Liver (tissue), 3 donors: ENCODE data around the gene MRAS.

Experiments
- HNF4G ChIP-seq: IDR thresholded peaks from 2 replicates; pipeline ENCODE4 v1.6.1; 2016; ENCODE audit warnings: antibody characterized with exemption
- TAF1 ChIP-seq: conservative IDR thresholded peaks from 2 replicates; pipeline ENCODE4 v1.6.1; 2016; ENCODE audit warnings: antibody characterized with exemption, mild to moderate bottlenecking
- TF ChIP-seq, protein P1 (sequence below): fragments of 150-350 bp; IDR thresholded peaks from 2 replicates; pipeline ENCODE4 v1.5.1; 2017; ENCODE audit warnings: improper control_type of control experiment, low read depth, low read length; ENCODE audit not compliant: missing input control
- donor health status: healthy.
- donor health status: healthy.

DNA sequence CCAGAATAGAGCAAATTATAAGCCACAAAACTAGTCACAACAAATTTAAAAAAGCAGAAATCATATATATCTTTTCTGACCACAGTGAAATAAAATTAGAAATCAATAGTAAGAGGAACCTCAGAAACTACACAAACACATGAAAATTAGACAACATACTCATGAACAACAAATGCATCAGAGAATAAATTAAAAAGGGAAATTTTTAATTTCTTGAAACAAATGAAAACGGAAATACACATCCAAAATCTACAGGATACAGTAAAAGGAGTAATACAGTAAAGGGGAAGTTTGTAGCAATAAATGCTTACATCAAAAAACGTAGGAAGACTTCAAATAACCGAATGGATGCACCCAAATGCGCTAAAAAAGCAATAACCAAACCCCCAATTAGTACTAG lies 37.9 kb upstream of the MRAS start:
- TF ChIP-seq, protein P1, sequence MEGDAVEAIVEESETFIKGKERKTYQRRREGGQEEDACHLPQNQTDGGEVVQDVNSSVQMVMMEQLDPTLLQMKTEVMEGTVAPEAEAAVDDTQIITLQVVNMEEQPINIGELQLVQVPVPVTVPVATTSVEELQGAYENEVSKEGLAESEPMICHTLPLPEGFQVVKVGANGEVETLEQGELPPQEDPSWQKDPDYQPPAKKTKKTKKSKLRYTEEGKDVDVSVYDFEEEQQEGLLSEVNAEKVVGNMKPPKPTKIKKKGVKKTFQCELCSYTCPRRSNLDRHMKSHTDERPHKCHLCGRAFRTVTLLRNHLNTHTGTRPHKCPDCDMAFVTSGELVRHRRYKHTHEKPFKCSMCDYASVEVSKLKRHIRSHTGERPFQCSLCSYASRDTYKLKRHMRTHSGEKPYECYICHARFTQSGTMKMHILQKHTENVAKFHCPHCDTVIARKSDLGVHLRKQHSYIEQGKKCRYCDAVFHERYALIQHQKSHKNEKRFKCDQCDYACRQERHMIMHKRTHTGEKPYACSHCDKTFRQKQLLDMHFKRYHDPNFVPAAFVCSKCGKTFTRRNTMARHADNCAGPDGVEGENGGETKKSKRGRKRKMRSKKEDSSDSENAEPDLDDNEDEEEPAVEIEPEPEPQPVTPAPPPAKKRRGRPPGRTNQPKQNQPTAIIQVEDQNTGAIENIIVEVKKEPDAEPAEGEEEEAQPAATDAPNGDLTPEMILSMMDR: no peak
- TF ChIP-seq TAF1 (no peak), HNF4G (no peak)
